Left lung (tissue), 10 donors: Measurements from ENCODE around the gene KCNMB2. TPM values are rescaled to one million over a fixed set of nuclear protein-coding genes. Genes with fewer than 3 reads are reported as not detected.

ENCODE experiments used
- ATAC-seq: fragments of 200-7000 bp; cut with Tn5 transposase; one replicate; pipeline ENCODE4 v1.9.1; 2020; ENCODE audit warnings: moderate library complexity
- DNase-seq, 4 donors: peaks; one replicate each; pipeline ENCODE4 v3.0.0-alpha.2; 2013 to 2020
- H3K27ac ChIP-seq, 2 donors: fragments of 200-600 bp; sonication (generic) in 1 of 2; one replicate each; pipeline versions ENCODE4 v1.5.0 to v1.8.0; 2020 to 2021
- H3K27me3 ChIP-seq, 2 donors: fragments of 200-600 bp; sonication (generic) in 1 of 2; one replicate each; pipeline versions ENCODE4 v1.5.0 to v1.8.0; 2020 to 2021
- H3K36me3 ChIP-seq, 2 donors: fragments of 200-600 bp; sonication (generic) in 1 of 2; one replicate each; pipeline versions ENCODE4 v1.5.0 to v1.8.0; 2020 to 2021
- H3K4me1 ChIP-seq, 2 donors: fragments of 200-600 bp; one replicate each; pipeline ENCODE4 v1.8.0; 2021
- H3K4me3 ChIP-seq, 2 donors: fragments of 200-600 bp; sonication (generic) in 1 of 2; one replicate each; pipeline versions ENCODE4 v1.5.0 to v1.8.0; 2020 to 2021; ENCODE audit warnings: mild to moderate bottlenecking in 1 of 2
- H3K9me3 ChIP-seq, 2 donors: fragments of 200-600 bp; sonication (generic) in 1 of 2; one replicate each; pipeline versions ENCODE4 v1.5.0 to v1.8.0; 2020 to 2021
- CTCF ChIP-seq, 2 donors: fragments of 200-600 bp; sonication (generic) in 1 of 2; IDR thresholded peaks; one replicate each; pipeline versions ENCODE4 v1.5.0 to v1.8.0; 2021; ENCODE audit warnings: antibody characterized with exemption in 2 of 2
- intact Hi-C, 2 donors: fragments of 100-400 bp; cut with DNase I; formaldehyde crosslinking; loops; one replicate each; pipeline versions ENCODE4 v1.11.2 to v1.14.2; 2022
- polyA plus RNA-seq, 6 donors: library from polyadenylated mRNA; unstranded; fragments of 120-200 nt; gene quantifications; one replicate each; pipeline ENCODE4 v1.2.1, GENCODE V29; 2013; ENCODE audit not compliant: insufficient read length in 6 of 6
- total RNA-seq, 2 donors: library from RNA; stranded (reverse); fragmentation: NEBNext Ultra II Directional; extraction: Animal tissue kit (Norgen Biotek cat#: 25700); gene quantifications; one replicate each; pipeline ENCODE4 v1.2.1, GENCODE V29; 2021
- donor health status: DM: no; HTN: yes; CAD: no.
- donor health status: DM: no; HTN: no; CAD: no.

The KCNMB2 gene
- total and polyA plus RNA-seq, 8 donors = 0.45 to 16.9 (median 12.1) TPM

- ATAC-seq (no peak), DNase-seq (no peak)
- no peaks in the 10 kb centered on the region for H3K9me3 ChIP-seq
- H3K4me3 ChIP-seq = no peak overlapping the region
- TF ChIP-seq CTCF (IDR thresholded peaks at IDR 0.05) = no peak
- no peaks in the 10 kb centered on the region for H3K36me3 ChIP-seq
- intact Hi-C loops = no loop called here
- H3K27ac ChIP-seq = no peak overlapping the region
- peaks cover 0 to 2% of the 10 kb centered on the region in 2 donors for H3K4me1 ChIP-seq
- H3K27me3 ChIP-seq = no peaks in the 10 kb centered on the region
Observed at GRCh38 chr3:178673529-178673928, 137.3 kb downstream of the KCNMB2 start.

- intact Hi-C loops = no loop called here
Observed at GRCh38 chr3:178676077-178676476, 139.8 kb downstream of the KCNMB2 start.

GRCh38 chr3:178676942-178677790, 140.9 kb downstream of the KCNMB2 start:
- DNase-seq (peak in 1 of 4 donors; percentile 23), ATAC-seq (no peak)

More at GRCh38 chr3:178676077-178676476, 139.8 kb downstream of the KCNMB2 start:
- DNase-seq (no peak), ATAC-seq (no peak)
- Histone ChIP-seq H3K4me1 (peaks cover 0 to 2% of the 10 kb centered on the region in 2 donors), H3K4me3 (no peak overlapping the region), H3K36me3 (no peaks in the 10 kb centered on the region), H3K27ac (no peak overlapping the region), H3K27me3 (no peaks in the 10 kb centered on the region), H3K9me3 (no peaks in the 10 kb centered on the region)
- no peak for TF ChIP-seq CTCF (IDR thresholded peaks at IDR 0.05)

GRCh38 chr3:178677961-178678360, 141.7 kb downstream of the KCNMB2 start:
- TF ChIP-seq CTCF (IDR thresholded peaks at IDR 0.05) = no peak
- Histone ChIP-seq H3K9me3 (peaks cover 0 to 3% of the 10 kb centered on the region in 2 donors), H3K36me3 (no peaks in the 10 kb centered on the region), H3K4me1 (no peaks in the 10 kb centered on the region), H3K27ac (no peak overlapping the region), H3K27me3 (no peaks in the 10 kb centered on the region), H3K4me3 (no peak overlapping the region)
- no peak for ATAC-seq
- intact Hi-C loops = no loop called here
- no peak for DNase-seq

More at GRCh38 chr3:178676942-178677790, 140.9 kb downstream of the KCNMB2 start:
- H3K27me3 ChIP-seq = no peaks in the 10 kb centered on the region
- TF ChIP-seq CTCF (IDR thresholded peaks at IDR 0.05) = no peak
- H3K9me3 ChIP-seq = no peaks in the 10 kb centered on the region
- H3K36me3 ChIP-seq = no peaks in the 10 kb centered on the region
- H3K27ac ChIP-seq = no peak overlapping the region
- intact Hi-C loops = no loop called here
- H3K4me1 ChIP-seq = peaks cover 0 to 1% of the 10 kb centered on the region in 2 donors
- no peak overlapping the region for H3K4me3 ChIP-seq

- no peak for ATAC-seq
- no peaks in the 10 kb centered on the region for H3K36me3 ChIP-seq
- no peak for DNase-seq
- H3K4me1 ChIP-seq = no peaks in the 10 kb centered on the region
- no peak overlapping the region for H3K4me3 ChIP-seq
- no peaks in the 10 kb centered on the region for H3K27me3 ChIP-seq
- intact Hi-C loops = no loop called here
- no peak overlapping the region for H3K27ac ChIP-seq
- H3K9me3 ChIP-seq = peaks cover 0 to 3% of the 10 kb centered on the region in 2 donors
- no peak for TF ChIP-seq CTCF (IDR thresholded peaks at IDR 0.05)
Observed at GRCh38 chr3:178680037-178680436, 143.8 kb downstream of the KCNMB2 start.
